ENCODE results near the gene PAX9.

Gene PAX9

GRCh38 chr14:36656687-36657398 is 4.8 kb upstream of the PAX9 start:
- no peak for DNase-seq

GRCh38 chr14:36657399-36658122 is 4.1 kb upstream of the PAX9 start:
- no peak for DNase-seq

- no peak for DNase-seq
Measured at GRCh38 chr14:36658123-36659009, 3.3 kb upstream of the PAX9 start.

GRCh38 chr14:36659010-36659821 is 2.4 kb upstream of the PAX9 start:
- DNase-seq, result no peak

- DNase-seq, result no peak
Measured at GRCh38 chr14:36659822-36660735, 1.6 kb upstream of the PAX9 start.

GRCh38 chr14:36660736-36661505 is 739 bp upstream of the PAX9 start:
- no peak for DNase-seq

- no peak for DNase-seq
Measured at GRCh38 chr14:36662258-36662542, 540 bp downstream of the PAX9 start.

- no peak for DNase-seq
Measured at GRCh38 chr14:36662543-36663403, 1.1 kb downstream of the PAX9 start.

GRCh38 chr14:36663404-36664321 is 2.0 kb downstream of the PAX9 start:
- no peak for DNase-seq

- DNase-seq, result no peak
Measured at GRCh38 chr14:36664322-36665193, 2.9 kb downstream of the PAX9 start.

GRCh38 chr14:36665887-36666415 is 4.3 kb downstream of the PAX9 start:
- DNase-seq, result no peak

GRCh38 chr14:36666416-36667206 is 5.0 kb downstream of the PAX9 start:
- no peak for DNase-seq

- DNase-seq, result no peak
Measured at GRCh38 chr14:36667679-36668078, 6.0 kb downstream of the PAX9 start.

- DNase-seq, result no peak
Measured at GRCh38 chr14:36671149-36671548, 9.5 kb downstream of the PAX9 start.

GRCh38 chr14:36672095-36672494 is 10.4 kb downstream of the PAX9 start:
- DNase-seq, result no peak

- no peak for DNase-seq
Measured at GRCh38 chr14:36674659-36675058, 13.0 kb downstream of the PAX9 start.

GRCh38 chr14:36675581-36675980 is 13.9 kb downstream of the PAX9 start:
- no peak for DNase-seq
